ENCODE data around the gene PRKCZ.

PRKCZ gene

DNA sequence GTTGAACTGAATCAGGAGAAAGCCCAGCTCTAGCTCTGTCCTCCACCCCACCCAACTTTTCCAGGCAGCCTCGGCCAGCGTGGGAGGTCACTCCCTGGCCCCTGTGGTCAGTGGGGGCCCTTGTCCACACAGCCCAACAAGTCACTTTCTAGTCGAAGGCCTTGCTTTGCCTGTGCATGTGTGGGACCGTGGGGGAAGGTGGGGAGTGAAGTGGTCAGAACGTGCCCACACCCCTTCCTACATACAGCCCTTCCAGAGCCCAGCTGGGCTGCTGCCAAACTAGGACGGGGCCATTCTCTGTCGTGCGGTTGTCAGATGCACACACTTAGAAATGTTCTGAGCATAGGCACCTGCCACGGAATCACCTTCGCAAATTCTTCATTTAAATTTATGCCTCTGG lies 126.4 kb downstream of the PRKCZ start:
- TF ChIP-seq, protein P1, sequence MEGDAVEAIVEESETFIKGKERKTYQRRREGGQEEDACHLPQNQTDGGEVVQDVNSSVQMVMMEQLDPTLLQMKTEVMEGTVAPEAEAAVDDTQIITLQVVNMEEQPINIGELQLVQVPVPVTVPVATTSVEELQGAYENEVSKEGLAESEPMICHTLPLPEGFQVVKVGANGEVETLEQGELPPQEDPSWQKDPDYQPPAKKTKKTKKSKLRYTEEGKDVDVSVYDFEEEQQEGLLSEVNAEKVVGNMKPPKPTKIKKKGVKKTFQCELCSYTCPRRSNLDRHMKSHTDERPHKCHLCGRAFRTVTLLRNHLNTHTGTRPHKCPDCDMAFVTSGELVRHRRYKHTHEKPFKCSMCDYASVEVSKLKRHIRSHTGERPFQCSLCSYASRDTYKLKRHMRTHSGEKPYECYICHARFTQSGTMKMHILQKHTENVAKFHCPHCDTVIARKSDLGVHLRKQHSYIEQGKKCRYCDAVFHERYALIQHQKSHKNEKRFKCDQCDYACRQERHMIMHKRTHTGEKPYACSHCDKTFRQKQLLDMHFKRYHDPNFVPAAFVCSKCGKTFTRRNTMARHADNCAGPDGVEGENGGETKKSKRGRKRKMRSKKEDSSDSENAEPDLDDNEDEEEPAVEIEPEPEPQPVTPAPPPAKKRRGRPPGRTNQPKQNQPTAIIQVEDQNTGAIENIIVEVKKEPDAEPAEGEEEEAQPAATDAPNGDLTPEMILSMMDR (IDR thresholded peaks at IDR 0.05): no peak
- DNase-seq: no peak
- Histone ChIP-seq H3K4me1 (peaks cover 0 to 12% (median 4%) of the 10 kb centered on the region in 4 donors), H3K27ac (no peak overlapping the region), H3K27me3 (peaks cover 0 to 33% of the 10 kb centered on the region in 2 donors), H3K36me3 (peaks cover 0 to 9% (median 0%) of the 10 kb centered on the region in 3 donors), H3K4me3 (no peak overlapping the region), H3K9me3 (no peaks in the 10 kb centered on the region)
- intact Hi-C loops (cut with DNase I; ENCODE audit: low total_unique reads): no loop called here

DNA sequence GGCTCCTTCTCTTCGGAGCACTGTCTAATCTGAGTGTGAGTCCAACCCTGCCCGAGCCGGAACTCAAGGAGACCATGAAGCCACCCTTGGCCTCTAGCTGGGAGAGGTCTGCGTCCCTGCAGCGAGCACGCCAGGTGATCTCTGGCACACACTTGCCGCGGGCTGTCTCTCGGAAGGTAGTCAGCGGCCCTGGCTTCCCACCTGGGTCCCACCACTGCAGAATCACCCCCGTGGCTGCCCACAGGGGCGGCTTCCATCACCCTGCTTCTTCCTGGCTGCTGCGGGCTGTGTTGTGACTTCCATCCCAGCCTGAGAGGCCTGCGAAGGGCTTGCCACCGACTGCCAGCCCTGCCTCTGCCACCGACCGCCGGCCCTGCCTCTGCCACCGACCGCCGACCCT lies 127.3 kb downstream of the PRKCZ start:
- intact Hi-C loops (cut with DNase I; ENCODE audit: low total_unique reads): no loop called here
- TF ChIP-seq, protein P1 (IDR thresholded peaks at IDR 0.05): no peak
- peaks cover 0 to 10% (median 0%) of the 10 kb centered on the region in 3 donors for H3K36me3 ChIP-seq
- peaks cover 0 to 12% (median 4%) of the 10 kb centered on the region in 4 donors for H3K4me1 ChIP-seq
- no peaks in the 10 kb centered on the region for H3K9me3 ChIP-seq
- DNase-seq: no peak
- peaks cover 0 to 33% of the 10 kb centered on the region in 2 donors for H3K27me3 ChIP-seq
- H3K4me3 ChIP-seq: no peak overlapping the region
- H3K27ac ChIP-seq: no peak overlapping the region

DNA sequence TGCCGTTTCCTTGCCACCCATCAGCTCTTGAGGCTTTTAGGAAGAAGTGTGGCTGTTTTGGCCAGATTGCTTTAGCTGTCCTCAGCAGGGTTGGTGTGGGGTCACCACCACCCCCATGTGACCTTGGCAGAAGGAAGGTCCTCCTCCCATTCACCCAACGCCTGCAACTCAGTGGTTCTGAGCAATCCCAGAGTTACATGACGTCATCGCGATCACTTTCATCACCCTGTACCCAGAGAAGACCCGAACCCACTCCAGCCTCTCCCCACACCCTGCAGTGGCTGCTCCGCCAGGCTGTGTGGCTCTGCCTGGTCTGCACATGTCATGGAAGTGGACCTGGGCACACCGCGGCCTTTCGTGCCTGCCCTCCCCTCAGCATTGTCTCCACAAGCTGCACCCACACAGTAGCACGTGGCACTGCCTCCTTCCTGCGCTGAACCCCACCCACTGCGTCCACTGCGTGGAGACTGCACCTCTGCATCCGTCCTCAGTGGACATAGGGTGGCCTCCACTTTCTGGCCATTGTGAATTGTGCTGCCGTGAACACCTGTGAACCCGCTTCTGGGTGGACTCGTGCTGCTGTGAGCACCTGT lies 127.8 kb downstream of the PRKCZ start:
- TF ChIP-seq, protein P1 (IDR thresholded peaks at IDR 0.05): no peak
- no peak overlapping the region for H3K27ac ChIP-seq
- H3K4me1 ChIP-seq: peaks cover 0 to 12% (median 4%) of the 10 kb centered on the region in 4 donors
- peaks cover 0 to 12% (median 0%) of the 10 kb centered on the region in 3 donors for H3K36me3 ChIP-seq
- no peak overlapping the region for H3K4me3 ChIP-seq
- DNase-seq: no peak
- peaks cover 0 to 31% of the 10 kb centered on the region in 2 donors for H3K27me3 ChIP-seq
- intact Hi-C loops (cut with DNase I; ENCODE audit: low total_unique reads): no loop called here
- H3K9me3 ChIP-seq: no peaks in the 10 kb centered on the region

DNA sequence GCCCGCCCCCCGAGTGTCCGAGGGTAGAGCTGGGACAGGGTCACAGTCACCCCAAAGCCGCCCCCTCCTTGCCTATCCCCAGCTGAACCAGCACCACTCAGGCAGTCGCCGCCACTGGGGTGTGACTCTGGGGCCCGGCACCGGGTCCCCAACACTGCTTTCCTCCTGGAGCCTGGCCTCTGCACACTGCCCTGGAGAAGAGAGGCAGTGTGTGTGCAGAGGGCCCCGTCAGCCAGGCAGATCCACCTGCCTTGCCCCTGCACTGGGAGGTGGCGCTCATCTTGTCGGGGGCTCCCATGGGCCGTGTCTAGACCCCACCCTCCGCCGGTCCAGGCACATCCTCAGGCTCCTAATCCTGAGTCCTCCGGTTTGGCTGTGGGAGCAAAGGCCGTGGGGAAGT lies 128.7 kb downstream of the PRKCZ start:
- H3K4me3 ChIP-seq: no peak overlapping the region
- no peak overlapping the region for H3K27ac ChIP-seq
- H3K36me3 ChIP-seq: peaks cover 0 to 21% (median 0%) of the 10 kb centered on the region in 3 donors
- peaks cover 0 to 23% of the 10 kb centered on the region in 2 donors for H3K27me3 ChIP-seq
- H3K4me1 ChIP-seq: peaks cover 0 to 12% (median 3%) of the 10 kb centered on the region in 4 donors
- TF ChIP-seq, protein P1 (IDR thresholded peaks at IDR 0.05): no peak
- no peaks in the 10 kb centered on the region for H3K9me3 ChIP-seq
- intact Hi-C loops (cut with DNase I; ENCODE audit: low total_unique reads): no loop called here
- DNase-seq: no peak

- Histone ChIP-seq H3K27ac (no peak overlapping the region), H3K4me3 (no peak overlapping the region), H3K9me3 (no peaks in the 10 kb centered on the region), H3K36me3 (peaks cover 0 to 27% (median 0%) of the 10 kb centered on the region in 3 donors), H3K4me1 (peaks cover 0 to 6% (median 2%) of the 10 kb centered on the region in 4 donors), H3K27me3 (peaks cover 0 to 20% of the 10 kb centered on the region in 2 donors)
- TF ChIP-seq, protein P1 (IDR thresholded peaks at IDR 0.05): no peak
- DNase-seq: no peak
- intact Hi-C loops (cut with DNase I; ENCODE audit: low total_unique reads): no loop called here
Observed at GRCh38 chr1:2179283-2180013, 129.2 kb downstream of the PRKCZ start.
